Measurements from ENCODE around the gene NUP62CL.
"Not testable (repeated sequence)": the region's sequence is repeated elsewhere in the genome, so short reads cannot be mapped to it uniquely, and the experiment has no call there.

- TF ChIP-seq CTCF (IDR thresholded peaks at IDR 0.05; ENCODE audit: low read depth, low read length, missing input control); RAD21 (IDR thresholded peaks at IDR 0.05); GABPA (IDR thresholded peaks at IDR 0.05 in 1 of 2, conservative IDR thresholded peaks at IDR 0.05 in 1 of 2); YY1 (IDR thresholded peaks at IDR 0.05); ZBTB33 (IDR thresholded peaks at IDR 0.05); REST (IDR thresholded peaks at IDR 0.05); MAX (IDR thresholded peaks at IDR 0.05); TAF1 (conservative IDR thresholded peaks at IDR 0.05); JUND (IDR thresholded peaks at IDR 0.05): not testable (repeated sequence)
These were observed 48.6 kb downstream of the NUP62CL start for GRCh38 chrX:107157618-107158017.
